Measurements from ENCODE around the gene SYT8.

DNA sequence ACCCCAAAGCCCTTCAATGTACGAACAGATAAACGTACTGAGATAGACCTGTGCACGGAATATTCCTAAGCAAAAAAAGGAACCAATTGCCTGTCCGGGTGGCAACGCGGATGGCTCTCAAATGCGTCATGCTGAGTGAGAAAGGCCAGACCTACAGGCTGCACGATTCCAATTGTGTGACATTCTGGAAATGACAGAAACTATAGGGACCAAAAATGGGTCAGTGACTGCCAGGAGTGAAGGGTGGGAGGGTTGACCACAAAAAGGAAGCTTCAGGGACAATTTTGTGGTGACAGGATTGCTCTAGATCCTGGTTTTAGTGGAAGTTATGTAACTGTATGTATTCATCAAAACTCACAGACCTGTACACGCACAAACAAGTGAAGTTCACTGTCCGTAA lies 24.0 kb upstream of the SYT8 start:
- TF ChIP-seq, protein P1, sequence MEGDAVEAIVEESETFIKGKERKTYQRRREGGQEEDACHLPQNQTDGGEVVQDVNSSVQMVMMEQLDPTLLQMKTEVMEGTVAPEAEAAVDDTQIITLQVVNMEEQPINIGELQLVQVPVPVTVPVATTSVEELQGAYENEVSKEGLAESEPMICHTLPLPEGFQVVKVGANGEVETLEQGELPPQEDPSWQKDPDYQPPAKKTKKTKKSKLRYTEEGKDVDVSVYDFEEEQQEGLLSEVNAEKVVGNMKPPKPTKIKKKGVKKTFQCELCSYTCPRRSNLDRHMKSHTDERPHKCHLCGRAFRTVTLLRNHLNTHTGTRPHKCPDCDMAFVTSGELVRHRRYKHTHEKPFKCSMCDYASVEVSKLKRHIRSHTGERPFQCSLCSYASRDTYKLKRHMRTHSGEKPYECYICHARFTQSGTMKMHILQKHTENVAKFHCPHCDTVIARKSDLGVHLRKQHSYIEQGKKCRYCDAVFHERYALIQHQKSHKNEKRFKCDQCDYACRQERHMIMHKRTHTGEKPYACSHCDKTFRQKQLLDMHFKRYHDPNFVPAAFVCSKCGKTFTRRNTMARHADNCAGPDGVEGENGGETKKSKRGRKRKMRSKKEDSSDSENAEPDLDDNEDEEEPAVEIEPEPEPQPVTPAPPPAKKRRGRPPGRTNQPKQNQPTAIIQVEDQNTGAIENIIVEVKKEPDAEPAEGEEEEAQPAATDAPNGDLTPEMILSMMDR (IDR thresholded peaks at IDR 0.05): no peak
- no peak for TF ChIP-seq POLR2A (IDR thresholded peaks at IDR 0.05)
